Measurements from ENCODE around the gene CCDC15.

- TF ChIP-seq, protein P1, sequence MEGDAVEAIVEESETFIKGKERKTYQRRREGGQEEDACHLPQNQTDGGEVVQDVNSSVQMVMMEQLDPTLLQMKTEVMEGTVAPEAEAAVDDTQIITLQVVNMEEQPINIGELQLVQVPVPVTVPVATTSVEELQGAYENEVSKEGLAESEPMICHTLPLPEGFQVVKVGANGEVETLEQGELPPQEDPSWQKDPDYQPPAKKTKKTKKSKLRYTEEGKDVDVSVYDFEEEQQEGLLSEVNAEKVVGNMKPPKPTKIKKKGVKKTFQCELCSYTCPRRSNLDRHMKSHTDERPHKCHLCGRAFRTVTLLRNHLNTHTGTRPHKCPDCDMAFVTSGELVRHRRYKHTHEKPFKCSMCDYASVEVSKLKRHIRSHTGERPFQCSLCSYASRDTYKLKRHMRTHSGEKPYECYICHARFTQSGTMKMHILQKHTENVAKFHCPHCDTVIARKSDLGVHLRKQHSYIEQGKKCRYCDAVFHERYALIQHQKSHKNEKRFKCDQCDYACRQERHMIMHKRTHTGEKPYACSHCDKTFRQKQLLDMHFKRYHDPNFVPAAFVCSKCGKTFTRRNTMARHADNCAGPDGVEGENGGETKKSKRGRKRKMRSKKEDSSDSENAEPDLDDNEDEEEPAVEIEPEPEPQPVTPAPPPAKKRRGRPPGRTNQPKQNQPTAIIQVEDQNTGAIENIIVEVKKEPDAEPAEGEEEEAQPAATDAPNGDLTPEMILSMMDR (IDR thresholded peaks at IDR 0.05), result no peak
- no peak for TF ChIP-seq POLR2A (IDR thresholded peaks at IDR 0.05)
Measured at GRCh38 chr11:125082611-125083311, 128.8 kb downstream of the CCDC15 start.
